K562 (cell line): Measurements from ENCODE around the gene MAPKAPK3. TPM values are rescaled to one million over a fixed set of nuclear protein-coding genes. Genes with fewer than 3 reads are reported as not detected.

Source experiments
- ATAC-seq: fragments of 200-7000 bp; cut with Tn5 transposase; 3 replicates; pipeline ENCODE4 v1.9.1; 2020; ENCODE audit warnings: moderate library complexity
- BruUV-seq: library from RNA; stranded (reverse); fragments of 400-500 nt; replicated peaks from 2 replicates; lab custom pipeline; 2021; lab: Mats Ljungman, UMichigan
- CTCF ChIA-PET: fragments of 300-600 bp; formaldehyde crosslinking; extraction: SDS; loops from one replicate; lab custom pipeline; 2021; ENCODE audit warnings: low intra/inter-chr PET ratio; lab: Yijun Ruan, JAX
- POLR2A ChIA-PET: fragments of 300-600, 350-650 bp; sonication (Branson Sonifier 250); formaldehyde crosslinking; extraction: SDS; loops from one replicate; lab custom pipeline; 2021; ENCODE audit warnings: antibody characterized with exemption, inconsistent platforms; lab: Yijun Ruan, JAX
- DNase-seq, 4 experiments: peaks; one replicate each; pipeline versions ENCODE4 v3.0.0 to v3.0.0-alpha.2; 2011 to 2018; ENCODE audit warnings: low spot score in 3 of 4, mixed read lengths in 3 of 4; ENCODE audit errors: extremely low read depth in 1 of 4
- FAIRE-seq: peaks from 2 replicates; lab custom pipeline; 2011; peaks lifted over from hg19 to GRCh38; lab: Jason Lieb, UNC
- H2AFZ ChIP-seq: 2 replicates; pipeline ENCODE4 v1.6.0; 2011; ENCODE audit warnings: low read depth, low read length, control low read depth, inconsistent platforms
- H3K27ac ChIP-seq: fragments of 200-600 bp; 3 replicates; pipeline ENCODE4 v1.8.0; 2011; ENCODE audit warnings: low read depth, mild to moderate bottlenecking, control low read depth, inconsistent platforms, low read length, moderate library complexity, mixed read lengths; ENCODE audit errors: extremely low read depth
- H3K27me3 ChIP-seq, 2 experiments: fragments of 300-600 bp in 1 of 2; 2 replicates in 1 of 2; 3 replicates in 1 of 2; pipeline versions ENCODE4 v1.6.0 to v1.8.0; 2011; ENCODE audit warnings: inconsistent platforms in 2 of 2, low read length in 2 of 2, mild to moderate bottlenecking in 1 of 2, mixed read lengths in 1 of 2, moderate library complexity in 1 of 2; ENCODE audit not compliant: control insufficient read depth in 2 of 2, insufficient read depth in 2 of 2
- H3K36me3 ChIP-seq: fragments of 300-600 bp; 3 replicates; pipeline ENCODE4 v1.8.0; 2011; ENCODE audit warnings: mild to moderate bottlenecking, low read length, inconsistent platforms; ENCODE audit not compliant: control insufficient read depth, insufficient read depth
- H3K4me1 ChIP-seq, 2 experiments: fragments of 200-600 bp in 1 of 2; replicated peaks in 1 of 2; 2 replicates in 1 of 2; 3 replicates in 1 of 2; pipeline versions ENCODE4 v1.5.1 to v1.8.0; 2011; ENCODE audit warnings: inconsistent platforms in 2 of 2, low read length in 2 of 2, mild to moderate bottlenecking in 1 of 2, mixed read lengths in 1 of 2, moderate library complexity in 1 of 2; ENCODE audit not compliant: control insufficient read depth in 2 of 2, insufficient read depth in 2 of 2
- H3K4me2 ChIP-seq: 2 replicates; pipeline ENCODE4 v1.6.1; 2011; ENCODE audit warnings: low read length, control low read depth, inconsistent platforms, mixed read lengths; ENCODE audit not compliant: insufficient read depth
- H3K4me3 ChIP-seq: fragments of 200-600 bp; sonication (generic), shearing (Covaris generic); 2 replicates; pipeline ENCODE4 v1.5.1; 2016; ENCODE audit warnings: control low read depth, inconsistent platforms
- H3K79me2 ChIP-seq: fragments of 200-600 bp; 3 replicates; pipeline ENCODE4 v1.8.0; 2011; ENCODE audit warnings: low read length, inconsistent platforms; ENCODE audit not compliant: control insufficient read depth, insufficient read depth
- H3K9ac ChIP-seq, 2 experiments: 2 replicates each; pipeline versions ENCODE4 v1.6.0 to v1.6.1; 2011; ENCODE audit warnings: low read depth in 2 of 2, low read length in 2 of 2, control low read depth in 1 of 2, inconsistent platforms in 1 of 2, mild to moderate bottlenecking in 1 of 2, mixed read lengths in 1 of 2; ENCODE audit not compliant: insufficient read depth in 1 of 2
- H3K9me1 ChIP-seq: one replicate; pipeline ENCODE4 v1.6.0; 2011; ENCODE audit warnings: inconsistent platforms, mild to moderate bottlenecking, low read length, moderate library complexity; ENCODE audit not compliant: control insufficient read depth, insufficient read depth
- H3K9me3 ChIP-seq: replicated peaks from 2 replicates; pipeline ENCODE4 v1.5.1; 2011; ENCODE audit warnings: low read depth, low read length, inconsistent platforms; ENCODE audit not compliant: control insufficient read depth, insufficient read depth
- H4K20me1 ChIP-seq: replicated peaks from 2 replicates; pipeline ENCODE4 v1.6.1; 2011; ENCODE audit warnings: low read length, inconsistent platforms, mixed read lengths; ENCODE audit not compliant: control insufficient read depth, insufficient read depth
- PTBP1 ChIP-seq: fragments of 200-400 bp; formaldehyde crosslinking; IDR thresholded peaks from 2 replicates; pipeline ENCODE4 v1.6.1; 2017; ENCODE audit warnings: low read depth, low read length
- PYGO2 ChIP-seq: fragments of 450-650 bp; IDR thresholded peaks from 2 replicates; pipeline ENCODE4 v1.6.1; 2016; ENCODE audit warnings: mild to moderate bottlenecking, missing genetic modification characterization, moderate library complexity, missing compliant biosample characterization
- REST ChIP-seq, 2 experiments: fragments of 450-650 bp; formaldehyde crosslinking in 1 of 2; IDR thresholded peaks; 2 replicates each; pipeline versions ENCODE4 v1.4.0 to v1.6.1; 2014 to 2020; ENCODE audit warnings: mild to moderate bottlenecking in 2 of 2, borderline replicate concordance in 1 of 2, low read depth in 1 of 2
- SIRT6 ChIP-seq: IDR thresholded peaks from one replicate; pipeline ENCODE4 v1.6.1; 2012; ENCODE audit warnings: low read depth, mild to moderate bottlenecking, control low read depth, inconsistent platforms, low read length, moderate library complexity
- ZNF592 ChIP-seq: fragments of 450-650 bp; IDR thresholded peaks from 2 replicates; pipeline ENCODE4 v1.6.1; 2017; ENCODE audit warnings: antibody characterized with exemption, mild to moderate bottlenecking
- WGBS: fragments of 100-300 bp; shearing (Covaris generic); methylation state at CpG from one replicate; pipeline ENCODE4 v1.1.6; 2016; ENCODE audit warnings: low coverage, mixed read lengths; ENCODE audit not compliant: insufficient coverage; ENCODE audit errors: missing lambda C conversion rate; 5-methylcytosine and 5-hydroxymethylcytosine counted together
- in situ Hi-C: fragments of 300-500 bp; cut with MboI; formaldehyde crosslinking; loops from 4 replicates; pipeline ENCODE4 v1.15.0; 2018; ENCODE audit warnings: inconsistent platforms, mixed read lengths
- intact Hi-C: fragments of 100-400 bp; cut with micrococcal nuclease; formaldehyde crosslinking; loops from 2 replicates; pipeline ENCODE4 v1.14.2; 2022
- polyA plus RNA-seq, 8 experiments: library from polyadenylated mRNA; depleted of rRNA in 4 of 8; stranded (reverse) in 5 of 8; unstranded in 3 of 8; fragments of >200 nt; fragmentation: Nextera tagmentation in 2 of 8; fragmentation: Illumina TruSeq in 1 of 8; extraction: Ambion mirVana in 2 of 8; extraction: Trizol in 1 of 8; gene quantifications; 2 replicates each; pipeline versions ENCODE4 v1.2.1 to v1.2.3, GENCODE V29; 2011 to 2014; ENCODE audit warnings: inconsistent platforms in 1 of 8, missing spikeins in 1 of 8
- total RNA-seq, 7 experiments: library from RNA; depleted of rRNA in 6 of 7; stranded (reverse); fragments of >200 nt in 6 of 7; fragmentation: Illumina TruSeq in 2 of 7; extraction: Trizol in 2 of 7; gene quantifications; 2 replicates each; pipeline versions ENCODE4 v1.2.1 to v1.2.3, GENCODE V29; 2011 to 2021; ENCODE audit warnings: low replicate concordance in 1 of 7

The MAPKAPK3 gene
- total and polyA plus RNA-seq, 9 of the 15 experiments (the other 6 are each of a cell fraction or from before 2014, with no cell fraction given), result 8.0 to 56.4 (median 41.2) TPM

- Histone ChIP-seq H3K36me3 (peaks cover 12% of the 10 kb centered on the region; the same call in 2 of the 3 replicates), H3K9ac (no peak overlapping the region; a peak in 1 of 4 replicates), H3K9me1 (no peaks in the 10 kb centered on the region), H3K4me1 (peaks cover 42 to 45% of the 10 kb centered on the region in 2 experiments), H3K4me2 (no peak overlapping the region), H3K27ac (peak overlapping the region; percentile 2; the same call in 1 of the 3 replicates), H3K27me3 (no peaks in the 10 kb centered on the region), H3K9me3 (no peaks in the 10 kb centered on the region), H4K20me1 (no peaks in the 10 kb centered on the region), H2AFZ (no peak overlapping the region), H3K79me2 (no peaks in the 10 kb centered on the region), H3K4me3 (no peak overlapping the region)
- ChIA-PET CTCF (no interaction called here), POLR2A (interaction anchor here (0.9 to 2.3 kb wide), 4 partner anchors 10 to 31 kb away, joined by 3 to 9 read pairs (median 6); no protein-coding TSS in a partner anchor)
- TF ChIP-seq ZNF592 (peak; percentile 16; the same call in 1 of the 2 replicates), PTBP1 (no peak), SIRT6 (no peak), PYGO2 (tag) (no peak), REST (IDR thresholded peaks at IDR 0.05; ENCODE audit: borderline replicate concordance) (peak; percentile 19; the same call in 1 of the 2 replicates), REST (CRISPR knock-in tag; IDR thresholded peaks at IDR 0.05; ENCODE audit: low read depth) (no peak)
- BruUV-seq, result no TSS peak
- ATAC-seq (no peak), DNase-seq (no peak), FAIRE-seq (peak; percentile 15)
- in situ Hi-C loops, result no loop called here
- WGBS, result 83% methylated on average over 6 of the region's 6 CpGs
- intact Hi-C loops, result no loop called here
Measured at GRCh38 chr3:50587373-50587772, 29.6 kb upstream of the MAPKAPK3 start.
